ENCODE results near the gene FOXP1. TPM values are rescaled to one million over a fixed set of nuclear protein-coding genes. Genes with fewer than 3 reads are reported as not detected.

FOXP1 gene
- total and polyA plus RNA-seq, 2 of the 8 experiments (the other 6 are each of a cell fraction or from before 2014, with no cell fraction given): 13.9 to 25.4 TPM

DNA sequence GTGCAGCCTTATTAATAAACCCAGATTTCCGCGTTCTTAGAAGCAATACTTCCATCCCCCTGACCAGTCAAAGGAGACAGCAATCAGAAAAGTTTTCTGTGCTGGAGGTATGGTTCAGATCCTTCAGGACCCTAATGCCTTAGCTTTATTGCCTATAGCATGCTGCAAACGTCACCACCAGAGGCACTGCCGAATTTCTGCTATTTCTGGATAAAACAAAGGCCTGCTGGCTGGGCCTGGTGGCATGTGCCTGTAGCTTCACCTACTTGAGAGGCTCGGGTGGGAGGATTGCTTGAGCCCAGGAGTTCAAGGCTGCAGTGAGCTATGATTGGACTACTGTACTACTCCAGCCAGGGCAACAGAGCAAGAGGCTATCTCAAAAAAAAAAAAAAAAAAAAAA is 407.2 kb downstream of the FOXP1 start:
- Histone ChIP-seq H3K56ac (replicated peaks; ENCODE audit: insufficient read length, low read depth, low read length) (no peak overlapping the region), H3K4me1 (replicated peaks in 1 of 4; ENCODE audit: control insufficient read depth in 3 of 4, insufficient read depth in 4 of 4, low read length in 3 of 4) (peaks cover 0 to 16% (median 4%) of the 10 kb centered on the region in 4 experiments; a peak in 4 of 7 replicates), H3K27ac (ENCODE audit: low read depth, low read length) (no peak overlapping the region), H2AK5ac (ENCODE audit: low read depth, low read length) (no peak overlapping the region), H4K20me1 (replicated peaks in 1 of 2; ENCODE audit: control insufficient read depth in 1 of 2, insufficient read depth in 2 of 2, low read length in 2 of 2) (no peaks in the 10 kb centered on the region), H3K4ac (replicated peaks; ENCODE audit: insufficient read length, low read depth, low read length) (no peak overlapping the region), H3K27me3 (replicated peaks in 1 of 4; ENCODE audit: control insufficient read depth in 3 of 4, extremely low read depth in 1 of 4, insufficient read depth in 3 of 4, low read length in 3 of 4) (no peaks in the 10 kb centered on the region), H2BK5ac (ENCODE audit: low read depth, low read length) (no peak overlapping the region), H3K18ac (ENCODE audit: extremely low read depth, low read length) (no peak overlapping the region), H3K23ac (ENCODE audit: insufficient read length) (no peak overlapping the region), H4K8ac (ENCODE audit: extremely low read depth, insufficient read depth, low read length) (no peak overlapping the region), H3K14ac (ENCODE audit: insufficient read length) (no peak overlapping the region), H4K5ac (ENCODE audit: insufficient read length, low read depth, low read length) (no peak overlapping the region), H2BK20ac (ENCODE audit: low read length) (no peak overlapping the region), H2BK12ac (ENCODE audit: low read depth, low read length) (no peak overlapping the region), H3K4me3 (ENCODE audit: extremely low read depth in 1 of 4, insufficient read depth in 2 of 4, low read depth in 3 of 4, low read length in 4 of 4) (no peak overlapping the region), H3K79me1 (ENCODE audit: low read depth, low read length) (no peaks in the 10 kb centered on the region), H3K36me3 (ENCODE audit: control insufficient read depth in 2 of 4, insufficient read depth in 4 of 4, low read length in 3 of 4) (peaks cover 0 to 4% (median 0%) of the 10 kb centered on the region in 4 experiments; a peak in 2 of 8 replicates), H3K23me2 (ENCODE audit: low read depth, low read length) (no peaks in the 10 kb centered on the region; the same call in 1 of the 2 replicates), H3K9ac (replicated peaks in 1 of 4; ENCODE audit: extremely low read depth in 1 of 4, low read depth in 3 of 4, low read length in 3 of 4) (no peak overlapping the region), H2BK15ac (ENCODE audit: low read length) (no peak overlapping the region), H3K9me3 (ENCODE audit: insufficient read depth in 2 of 2, low read depth in 1 of 2, low read length in 1 of 2) (no peaks in the 10 kb centered on the region), H2BK120ac (replicated peaks; ENCODE audit: low read depth, low read length) (no peak overlapping the region), H3K4me2 (ENCODE audit: insufficient read depth in 1 of 2, low read depth in 2 of 2, low read length in 2 of 2) (no peak overlapping the region), H3K79me2 (ENCODE audit: control insufficient read depth in 1 of 2, insufficient read depth in 2 of 2, low read length in 2 of 2) (no peaks in the 10 kb centered on the region), H2AFZ (ENCODE audit: low read length) (no peak overlapping the region), H4K91ac (replicated peaks; ENCODE audit: insufficient read length, low read length) (no peak overlapping the region)
- POLR2A ChIA-PET (ENCODE audit: partially characterized antibody): no interaction called here
- peak in 2 of 3 experiments; percentile 42 to 43; a peak in 3 of 4 replicates for TF ChIP-seq CTCF (IDR thresholded peaks at IDR 0.05; ENCODE audit: control extremely low read depth in 1 of 3, insufficient read depth in 1 of 3, low read depth in 1 of 3, low read length in 3 of 3)
- peak in 1 of 2 experiments; percentile 45; a peak in 3 of 4 replicates for TF ChIP-seq RAD21 (IDR thresholded peaks at IDR 0.05 in 1 of 2, conservative IDR thresholded peaks at IDR 0.05 in 1 of 2; ENCODE audit: low read depth in 2 of 2, low read length in 2 of 2)
- TF ChIP-seq MAX (IDR thresholded peaks at IDR 0.05): peak; percentile 44; the same call in 1 of the 2 replicates
- TF ChIP-seq RXRA (IDR thresholded peaks at IDR 0.05; ENCODE audit: insufficient read depth, low read depth, low read length): no peak
- no peak for DNase-seq (ENCODE audit: low read depth in 1 of 2, low spot score in 2 of 2)
- FAIRE-seq: no peak
- CTCF ChIA-PET (ENCODE audit: partially characterized antibody): interaction anchor here (0.7 to 2.7 kb wide), 5 partner anchors 12 to 319 kb away, joined by 3 to 9 read pairs (median 4); no protein-coding TSS in a partner anchor
- 83% methylated on average over 5 of the region's 5 CpGs; no CpG with 5 or more reads in 1 of the 2 experiments for WGBS, 2 experiments (ENCODE audit: extremely low coverage in 1 of 2, insufficient coverage in 1 of 2, insufficient read length in 1 of 2, insufficient replicate concordance in 2 of 2, low coverage in 1 of 2, low lambda C conversion rate in 2 of 2, missing lambda C conversion rate in 1 of 2)

All from H1 (cell line).